Measurements from ENCODE around the gene SYNE1. TPM values are rescaled to one million over a fixed set of nuclear protein-coding genes. Genes with fewer than 3 reads are reported as not detected.
A peak's percentile ranks its signal among the peaks of the same experiment; 100 is the strongest.

SYNE1 gene
- total and polyA plus RNA-seq, 8 donors = 24.4 to 56.2 (median 49.2) TPM

- Histone ChIP-seq H3K9me3 (no peaks in the 10 kb centered on the region), H3K36me3 (no peaks in the 10 kb centered on the region), H3K27me3 (no peaks in the 10 kb centered on the region), H3K4me1 (no peaks in the 10 kb centered on the region), H3K4me3 (no peak overlapping the region), H3K27ac (no peak overlapping the region)
- TF ChIP-seq CTCF (IDR thresholded peaks at IDR 0.05) = no peak
- peak; percentile 88 for FAIRE-seq
- intact Hi-C loops (cut with DNase I) = no loop called here
- no peak for ATAC-seq
- DNase-seq = no peak
Measured at GRCh38 chr6:152603911-152604310, 33.3 kb downstream of the SYNE1 start.

- Histone ChIP-seq H3K9me3 (no peaks in the 10 kb centered on the region), H3K27ac (no peak overlapping the region), H3K4me3 (no peak overlapping the region), H3K4me1 (no peaks in the 10 kb centered on the region), H3K27me3 (no peaks in the 10 kb centered on the region), H3K36me3 (no peaks in the 10 kb centered on the region)
- WGBS, 2 donors = 65 to 76% methylated on average over 5 of the region's 5 CpGs
- TF ChIP-seq CTCF (IDR thresholded peaks at IDR 0.05) = no peak
- DNase-seq (no peak), ATAC-seq (no peak), FAIRE-seq (no peak)
- intact Hi-C loops (cut with DNase I) = no loop called here
Measured at GRCh38 chr6:152600022-152600421, 37.1 kb downstream of the SYNE1 start.

GRCh38 chr6:152598901-152599537 lies 38.1 kb downstream of the SYNE1 start:
- DNase-seq (no peak), ATAC-seq (no peak), FAIRE-seq (no peak)
- Histone ChIP-seq H3K27me3 (no peaks in the 10 kb centered on the region), H3K4me3 (no peak overlapping the region), H3K9me3 (no peaks in the 10 kb centered on the region), H3K4me1 (no peaks in the 10 kb centered on the region), H3K36me3 (no peaks in the 10 kb centered on the region), H3K27ac (no peak overlapping the region)
- intact Hi-C loops (cut with DNase I) = no loop called here
- WGBS, 2 donors = 47 to 50% methylated on average over 4 of the region's 4 CpGs
- TF ChIP-seq CTCF (IDR thresholded peaks at IDR 0.05) = no peak

- H3K4me1 ChIP-seq = no peaks in the 10 kb centered on the region
- H3K27ac ChIP-seq = no peak overlapping the region
- DNase-seq (no peak), FAIRE-seq (no peak), ATAC-seq (no peak)
- no peaks in the 10 kb centered on the region for H3K27me3 ChIP-seq
- no peaks in the 10 kb centered on the region for H3K9me3 ChIP-seq
- no peaks in the 10 kb centered on the region for H3K36me3 ChIP-seq
- intact Hi-C loops (cut with DNase I) = no loop called here
- H3K4me3 ChIP-seq = no peak overlapping the region
- TF ChIP-seq CTCF (IDR thresholded peaks at IDR 0.05) = no peak
Measured at GRCh38 chr6:152598421-152598820, 38.7 kb downstream of the SYNE1 start.

GRCh38 chr6:152596726-152597125 lies 40.4 kb downstream of the SYNE1 start:
- DNase-seq (no peak), FAIRE-seq (no peak), ATAC-seq (no peak)
- intact Hi-C loops (cut with DNase I) = no loop called here
- no peak for TF ChIP-seq CTCF (IDR thresholded peaks at IDR 0.05)
- no peak overlapping the region for H3K27ac ChIP-seq
- no peaks in the 10 kb centered on the region for H3K36me3 ChIP-seq
- H3K27me3 ChIP-seq = no peaks in the 10 kb centered on the region
- 60 to 78% methylated on average over 2 of the region's 2 CpGs for WGBS, 2 donors
- no peaks in the 10 kb centered on the region for H3K4me1 ChIP-seq
- H3K4me3 ChIP-seq = no peak overlapping the region
- H3K9me3 ChIP-seq = no peaks in the 10 kb centered on the region
